Stimulated activated CD4-positive, alpha-beta T cell treated with anti-CD3 and anti-CD28 coated beads, Interleukin-12 subunit alpha, Interleukin-12 subunit beta, amount 100 ng/mL, for 48 hours (primary cell): Measurements from ENCODE around the gene PIWIL4.
"Not testable (repeated sequence)": the region's sequence is repeated elsewhere in the genome, so short reads cannot be mapped to it uniquely, and the experiment has no call there.

Experiments
- DNase-seq, 3 donors: peaks; one replicate each; pipeline ENCODE4 v3.0.0-alpha.2; 2020; ENCODE audit warnings: low read depth in 2 of 3, low spot score in 1 of 3

Gene PIWIL4

GRCh38 chr11:94546886-94547285 lies 20.3 kb upstream of the PIWIL4 start:
- DNase-seq: no peak

GRCh38 chr11:94549146-94549545 lies 18.0 kb upstream of the PIWIL4 start:
- DNase-seq: no peak

GRCh38 chr11:94550513-94550912 lies 16.7 kb upstream of the PIWIL4 start:
- no peak for DNase-seq

- no peak for DNase-seq
Observed at GRCh38 chr11:94553938-94554337, 13.2 kb upstream of the PIWIL4 start.

- DNase-seq: not testable (repeated sequence)
Observed at GRCh38 chr11:94555752-94556329, 11.3 kb upstream of the PIWIL4 start.

GRCh38 chr11:94557421-94557820 lies 9.7 kb upstream of the PIWIL4 start:
- no peak for DNase-seq

GRCh38 chr11:94557992-94558391 lies 9.2 kb upstream of the PIWIL4 start:
- DNase-seq: no peak

- no peak for DNase-seq
Observed at GRCh38 chr11:94558468-94558867, 8.7 kb upstream of the PIWIL4 start.

GRCh38 chr11:94558932-94559331 lies 8.2 kb upstream of the PIWIL4 start:
- DNase-seq: no peak

- no peak for DNase-seq
Observed at GRCh38 chr11:94559361-94559760, 7.8 kb upstream of the PIWIL4 start.

- no peak for DNase-seq
Observed at GRCh38 chr11:94560834-94561233, 6.3 kb upstream of the PIWIL4 start.

- DNase-seq: no peak
Observed at GRCh38 chr11:94563176-94563847, 3.9 kb upstream of the PIWIL4 start.

GRCh38 chr11:94563848-94564467 lies 3.2 kb upstream of the PIWIL4 start:
- no peak for DNase-seq

GRCh38 chr11:94568200-94568599 lies 1.0 kb downstream of the PIWIL4 start:
- DNase-seq: no peak

GRCh38 chr11:94568717-94569116 lies 1.5 kb downstream of the PIWIL4 start:
- DNase-seq: no peak

GRCh38 chr11:94572975-94573374 lies 5.8 kb downstream of the PIWIL4 start:
- DNase-seq: not testable (repeated sequence)

GRCh38 chr11:94574193-94574961 lies 7.2 kb downstream of the PIWIL4 start:
- no peak for DNase-seq

- no peak for DNase-seq
Observed at GRCh38 chr11:94576306-94576705, 9.1 kb downstream of the PIWIL4 start.

GRCh38 chr11:94577841-94578240 lies 10.7 kb downstream of the PIWIL4 start:
- no peak for DNase-seq

- DNase-seq: no peak
Observed at GRCh38 chr11:94581926-94582325, 14.8 kb downstream of the PIWIL4 start.

GRCh38 chr11:94583213-94583865 lies 16.2 kb downstream of the PIWIL4 start:
- DNase-seq: no peak
